Activated T-cell treated with anti-CD3 and anti-CD28 coated beads for 4 hours (primary cell): ENCODE data around the gene TNS3.

Experiments used
- DNase-seq: peaks from one replicate; pipeline ENCODE4 v3.0.0-alpha.2; 2020

Gene TNS3

DNA sequence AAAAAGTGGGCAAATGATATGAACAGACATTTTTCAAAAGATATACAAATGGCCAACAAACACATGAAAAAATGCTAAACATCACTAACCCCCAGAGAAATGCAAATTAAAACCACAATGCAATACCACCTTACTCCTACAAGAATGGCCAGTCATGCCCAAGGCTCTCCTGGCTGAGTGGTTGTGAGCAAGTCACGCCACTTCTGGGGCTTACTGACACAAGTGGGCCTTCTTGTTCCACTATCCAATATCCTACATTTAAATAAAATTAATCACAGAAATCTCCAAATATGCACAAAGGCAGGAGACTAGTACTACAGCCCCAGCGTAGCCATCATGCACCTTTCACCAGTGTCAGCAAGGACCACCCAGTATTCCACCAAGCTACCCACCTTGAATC, 181.9 kb downstream of the TNS3 start:
- no peak for DNase-seq

DNA sequence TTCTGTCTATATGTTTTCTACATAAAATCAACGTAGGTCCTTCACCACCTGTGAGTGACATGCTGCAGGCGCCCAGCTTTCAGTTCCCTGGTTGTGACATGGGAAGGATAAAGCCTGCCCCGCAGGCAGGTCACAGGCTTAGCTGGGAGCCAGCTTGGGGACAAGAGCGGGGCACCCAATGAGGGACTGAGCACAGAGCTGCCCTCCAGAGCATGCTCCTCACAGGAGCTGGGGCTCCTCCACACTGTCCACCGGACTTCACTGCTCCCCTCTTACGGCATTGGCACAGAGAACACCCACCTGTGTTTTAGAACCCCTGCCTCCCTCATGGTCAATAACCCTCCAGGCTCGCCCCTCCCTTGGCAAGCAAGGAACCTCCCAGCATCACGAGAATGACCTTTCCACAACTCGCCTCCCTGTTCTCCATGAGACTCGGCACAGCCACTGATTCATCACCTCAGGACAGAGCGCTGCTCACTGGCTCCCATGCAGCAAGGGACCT, 187.1 kb downstream of the TNS3 start:
- DNase-seq: no peak

- no peak for DNase-seq
Measured at GRCh38 chr7:47394216-47394615, 187.7 kb downstream of the TNS3 start.

- no peak for DNase-seq
Measured at GRCh38 chr7:47393406-47393805, 188.5 kb downstream of the TNS3 start.

DNA sequence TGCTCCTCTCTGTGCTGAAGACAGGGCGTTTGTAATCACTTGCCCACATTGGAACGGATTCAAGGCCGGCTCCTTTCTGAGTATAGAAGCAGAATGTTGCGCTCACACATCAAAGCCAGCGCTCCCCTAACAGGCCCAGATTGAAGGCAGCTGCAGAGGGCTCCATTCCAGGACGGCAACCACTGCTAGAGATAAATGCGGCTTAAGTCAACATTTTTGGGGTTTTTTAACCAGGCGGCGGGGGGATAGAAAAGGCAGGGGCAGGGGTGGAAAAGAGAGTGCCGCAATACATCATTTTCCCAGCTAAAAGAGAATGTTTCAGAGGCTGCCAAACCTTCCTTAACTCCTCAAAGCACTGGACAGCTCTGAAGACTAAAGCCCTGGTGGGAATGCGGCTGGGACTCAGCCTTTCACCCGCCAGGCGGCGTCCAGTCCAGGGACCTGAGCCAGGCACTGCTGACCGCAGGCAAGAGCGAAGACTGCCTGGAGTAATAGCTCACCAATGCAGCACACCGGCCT, 189.6 kb downstream of the TNS3 start:
- DNase-seq: no peak

GRCh38 chr7:47391726-47392125, 190.2 kb downstream of the TNS3 start:
- DNase-seq: no peak

GRCh38 chr7:47390914-47391313, 191.0 kb downstream of the TNS3 start:
- DNase-seq: no peak

GRCh38 chr7:47389923-47390630, 191.8 kb downstream of the TNS3 start:
- no peak for DNase-seq

GRCh38 chr7:47389171-47389922, 192.6 kb downstream of the TNS3 start:
- no peak for DNase-seq

DNA sequence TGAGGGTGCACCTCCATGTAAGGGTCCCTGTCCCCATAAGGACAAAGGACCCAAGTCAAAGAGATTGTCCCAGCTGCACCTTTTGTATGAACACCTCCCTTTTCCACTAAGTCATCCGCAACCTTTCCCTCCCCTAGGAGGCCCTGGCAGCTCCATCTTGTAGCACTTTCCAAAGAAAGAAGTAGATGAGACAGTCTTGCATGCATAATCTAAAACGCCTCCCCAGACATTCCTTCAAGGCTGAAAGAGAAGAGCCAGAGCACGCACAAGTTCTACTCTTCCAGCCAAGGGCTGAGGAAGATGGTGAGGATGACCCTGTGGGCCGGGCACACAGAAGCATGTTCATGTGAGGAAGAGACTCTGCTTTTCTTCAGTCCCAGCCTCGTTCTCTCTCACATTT, 194.4 kb downstream of the TNS3 start:
- no peak for DNase-seq

- DNase-seq: no peak
Measured at GRCh38 chr7:47386273-47386835, 195.6 kb downstream of the TNS3 start.

GRCh38 chr7:47385536-47386125, 196.3 kb downstream of the TNS3 start:
- DNase-seq: no peak

DNA sequence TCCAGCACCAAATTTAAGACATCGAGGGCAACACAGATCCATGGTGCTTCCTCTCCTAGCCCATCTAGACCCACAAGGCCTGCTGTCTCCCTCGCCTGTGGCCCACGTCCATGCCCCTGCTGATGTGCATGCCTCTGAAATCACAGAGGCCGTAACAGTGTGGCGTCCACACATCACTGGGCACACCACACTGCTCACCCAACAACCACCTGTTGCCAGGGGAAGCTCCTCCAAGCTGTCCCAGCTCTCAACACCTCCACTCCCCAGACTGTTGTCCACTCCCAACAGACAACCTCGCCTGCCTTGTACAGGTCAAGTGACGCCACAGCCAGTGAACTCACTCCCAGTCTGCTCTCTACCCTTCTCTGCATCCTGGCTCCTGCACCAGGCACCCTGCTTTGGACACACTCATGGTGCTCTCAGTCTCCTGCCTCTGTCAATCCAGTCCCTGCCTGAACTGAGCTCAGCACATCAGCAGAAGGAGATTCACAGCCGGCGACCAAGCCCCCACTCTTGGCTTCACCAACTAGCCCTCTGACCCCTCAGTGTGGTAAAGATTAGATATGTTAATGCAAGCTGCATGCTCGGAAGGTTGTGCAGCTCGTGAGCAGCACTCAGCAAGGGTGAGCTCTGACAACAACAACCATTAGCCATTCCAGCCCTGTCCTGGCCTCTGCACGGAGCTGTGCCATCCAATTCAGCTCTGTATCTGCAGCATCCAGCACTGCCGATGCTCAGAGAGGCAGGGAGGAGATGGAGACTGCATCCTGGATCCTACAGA, 197.0 kb downstream of the TNS3 start:
- no peak for DNase-seq

GRCh38 chr7:47383696-47384445, 198.0 kb downstream of the TNS3 start:
- no peak for DNase-seq

DNA sequence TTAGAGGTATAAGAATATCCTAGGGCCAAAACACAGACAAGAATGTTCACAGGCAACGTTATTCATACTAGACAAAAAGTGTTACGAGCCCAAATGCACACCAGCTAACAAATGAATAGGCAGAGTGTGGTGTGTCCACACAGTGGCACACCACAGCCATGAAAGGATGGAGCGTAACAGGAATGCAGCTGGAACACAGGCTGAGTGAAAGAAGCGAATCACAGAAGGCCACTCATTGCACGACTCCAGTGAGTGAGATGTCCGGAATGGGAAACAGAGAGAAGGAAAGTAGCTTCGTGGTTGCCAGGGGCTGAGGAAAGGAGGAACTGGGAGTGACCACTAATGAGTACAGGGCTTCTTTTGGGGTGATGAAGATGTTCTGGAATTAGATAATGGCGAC, 198.8 kb downstream of the TNS3 start:
- DNase-seq: no peak

DNA sequence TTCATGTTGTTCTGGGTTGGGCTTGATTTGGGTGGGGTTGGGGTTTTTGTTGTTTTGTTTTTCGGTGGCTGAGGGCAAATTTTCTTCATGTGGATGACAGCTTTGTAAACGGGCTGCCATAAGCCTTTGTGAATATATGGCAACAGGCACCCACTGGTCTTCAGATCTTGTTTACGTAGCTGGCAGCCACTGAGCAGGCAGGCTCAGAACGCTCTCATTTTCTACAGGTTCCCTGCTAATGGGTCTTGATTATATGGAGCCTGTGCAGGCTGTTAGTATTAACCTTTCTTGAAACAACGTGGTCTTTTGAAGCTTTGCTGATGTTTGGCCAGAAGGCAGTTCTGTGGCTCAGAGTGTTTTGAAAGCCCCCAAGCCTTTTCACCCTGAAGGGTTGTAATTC, 199.7 kb downstream of the TNS3 start:
- no peak for DNase-seq

GRCh38 chr7:47381134-47381495, 200.8 kb downstream of the TNS3 start:
- DNase-seq: no peak

DNA sequence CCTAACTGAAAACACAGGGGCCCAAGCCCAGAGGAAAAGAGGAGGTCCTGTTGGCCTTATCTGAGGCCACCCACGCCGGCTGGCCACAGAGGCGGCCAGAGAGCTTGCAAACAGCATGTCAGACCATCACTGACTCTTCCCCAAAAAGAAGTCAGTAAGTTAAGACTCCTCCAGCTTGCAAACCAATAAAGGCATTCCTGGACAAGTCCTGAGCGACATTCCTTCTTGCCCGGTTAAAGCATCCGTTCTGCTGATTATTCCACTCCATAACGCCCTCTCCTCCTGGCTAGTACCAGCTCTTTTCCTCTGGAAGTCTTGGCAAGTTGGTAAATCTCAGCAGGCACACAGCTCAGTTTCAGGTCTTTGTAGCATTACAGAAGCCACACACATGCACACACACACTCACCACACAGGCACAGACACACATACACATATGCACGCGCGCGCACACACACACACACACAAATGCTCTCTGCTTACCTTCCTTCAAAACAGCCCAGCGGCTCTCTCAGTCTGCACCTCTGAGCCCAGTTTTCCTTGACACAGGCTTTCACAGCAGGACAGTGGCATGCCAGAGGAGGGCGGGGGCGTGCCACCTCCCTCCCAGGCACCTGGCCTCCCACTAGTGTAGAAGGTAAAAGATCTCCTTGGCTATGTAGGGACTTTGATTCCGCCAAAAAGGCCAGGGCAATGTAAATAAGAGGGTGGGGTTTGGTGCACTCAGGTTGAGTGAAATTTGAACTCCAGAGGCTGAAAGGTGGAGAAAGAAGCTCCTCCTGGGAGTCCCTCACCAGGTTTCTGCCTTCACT, 201.4 kb downstream of the TNS3 start:
- no peak for DNase-seq

- no peak for DNase-seq
Measured at GRCh38 chr7:47379629-47380324, 202.1 kb downstream of the TNS3 start.

DNA sequence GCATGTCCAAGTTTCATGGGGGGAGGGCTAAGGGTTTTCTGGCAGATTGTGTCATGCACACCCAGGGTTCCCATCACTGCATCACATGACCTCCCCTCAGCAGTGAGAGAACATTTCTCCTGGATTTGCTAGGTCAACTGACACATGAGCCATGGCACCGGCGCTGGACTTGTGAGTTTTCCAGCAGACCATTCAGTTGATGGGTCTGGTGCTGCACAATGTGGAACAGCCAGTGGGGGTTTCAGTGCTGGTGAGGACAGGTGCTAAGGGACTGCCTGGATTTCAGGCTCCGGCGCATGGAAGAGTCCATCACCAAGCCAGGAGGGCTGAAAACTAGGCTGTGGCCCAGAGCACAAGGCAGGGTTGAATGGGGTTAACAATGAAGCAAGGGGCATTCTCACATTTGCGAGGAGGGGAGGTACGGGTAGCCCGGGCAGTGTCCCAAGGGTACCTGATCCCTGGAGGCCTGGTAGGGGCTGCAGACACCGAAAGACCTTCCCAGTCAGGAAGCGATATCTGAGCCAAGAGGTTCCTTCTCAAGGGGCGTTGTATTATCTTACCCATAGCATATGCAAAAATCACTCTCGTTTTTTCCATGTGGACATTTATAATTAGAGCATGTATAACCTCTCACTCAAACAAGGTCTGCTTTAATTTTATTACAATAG, 203.0 kb downstream of the TNS3 start:
- no peak for DNase-seq
